A549 (cell line): ENCODE measurements around the gene TAF1D.

Experiments
- CBX2 ChIP-seq: fragments of 200-600 bp; sonication (generic); IDR thresholded peaks from 2 replicates; pipeline ENCODE4 v1.6.1; 2016; ENCODE audit warnings: low read depth, mild to moderate bottlenecking, borderline replicate concordance
- EP300 ChIP-seq, 2 experiments: fragments of >200 bp; sonication (Bioruptor Twin); formaldehyde crosslinking; IDR thresholded peaks; 2 replicates in 1 of 2; 3 replicates in 1 of 2; pipeline ENCODE4 v1.6.1; 2016 to 2017
- HDAC2 ChIP-seq: fragments of 200-600 bp; sonication (generic); IDR thresholded peaks from 2 replicates; pipeline ENCODE4 v1.6.1; 2016
- MAFK ChIP-seq: fragments of 450-650 bp; IDR thresholded peaks from 2 replicates; pipeline ENCODE4 v1.6.1; 2014; ENCODE audit not compliant: partially characterized antibody
- POLR2A ChIP-seq: IDR thresholded peaks from 2 replicates; pipeline ENCODE4 v1.6.1; 2012; ENCODE audit warnings: mild to moderate bottlenecking, low read length
- ZFP36 ChIP-seq: fragments of 450-650 bp; IDR thresholded peaks from 2 replicates; pipeline ENCODE4 v1.6.1; 2014; ENCODE audit warnings: borderline replicate concordance; ENCODE audit not compliant: partially characterized antibody
- TF ChIP-seq, protein P1 (sequence below): fragments of >200 bp; sonication (Bioruptor Twin); formaldehyde crosslinking; IDR thresholded peaks from 3 replicates; pipeline ENCODE4 v1.5.1; 2016

DNA sequence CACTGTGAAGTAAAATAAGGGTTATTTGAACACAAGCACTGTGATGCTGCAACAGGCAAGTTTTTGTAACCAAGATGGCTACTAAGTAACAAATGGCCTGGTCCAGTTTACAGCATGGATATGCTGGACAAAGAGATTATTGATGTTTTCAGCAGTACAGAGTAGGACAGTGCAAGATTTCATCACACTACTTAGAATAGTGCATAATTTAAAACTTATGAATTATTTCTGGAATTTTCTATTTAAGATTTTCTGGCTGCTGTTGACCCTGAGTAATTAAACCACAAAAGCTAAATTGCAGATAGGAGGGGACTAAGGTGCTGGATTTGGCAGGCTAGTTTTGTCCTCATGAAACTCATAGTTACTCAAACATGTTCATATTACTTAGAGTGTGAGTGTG, 46.7 kb downstream of the TAF1D start:
- TF ChIP-seq, protein P1, sequence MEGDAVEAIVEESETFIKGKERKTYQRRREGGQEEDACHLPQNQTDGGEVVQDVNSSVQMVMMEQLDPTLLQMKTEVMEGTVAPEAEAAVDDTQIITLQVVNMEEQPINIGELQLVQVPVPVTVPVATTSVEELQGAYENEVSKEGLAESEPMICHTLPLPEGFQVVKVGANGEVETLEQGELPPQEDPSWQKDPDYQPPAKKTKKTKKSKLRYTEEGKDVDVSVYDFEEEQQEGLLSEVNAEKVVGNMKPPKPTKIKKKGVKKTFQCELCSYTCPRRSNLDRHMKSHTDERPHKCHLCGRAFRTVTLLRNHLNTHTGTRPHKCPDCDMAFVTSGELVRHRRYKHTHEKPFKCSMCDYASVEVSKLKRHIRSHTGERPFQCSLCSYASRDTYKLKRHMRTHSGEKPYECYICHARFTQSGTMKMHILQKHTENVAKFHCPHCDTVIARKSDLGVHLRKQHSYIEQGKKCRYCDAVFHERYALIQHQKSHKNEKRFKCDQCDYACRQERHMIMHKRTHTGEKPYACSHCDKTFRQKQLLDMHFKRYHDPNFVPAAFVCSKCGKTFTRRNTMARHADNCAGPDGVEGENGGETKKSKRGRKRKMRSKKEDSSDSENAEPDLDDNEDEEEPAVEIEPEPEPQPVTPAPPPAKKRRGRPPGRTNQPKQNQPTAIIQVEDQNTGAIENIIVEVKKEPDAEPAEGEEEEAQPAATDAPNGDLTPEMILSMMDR, result no peak
- TF ChIP-seq ZFP36 (no peak), POLR2A (no peak), EP300 (IDR thresholded peaks at IDR 0.05) (no peak), HDAC2 (no peak), CBX2 (no peak), MAFK (no peak)
